Mesenchymal stem cell (in vitro differentiated cells and primary cell): ENCODE data around the gene MTOR.
A peak's percentile ranks its signal among the peaks of the same experiment; 100 is the strongest.
"Not testable (repeated sequence)": the region's sequence is repeated elsewhere in the genome, so short reads cannot be mapped to it uniquely, and the experiment has no call there.

Experiments used
- DNase-seq: peaks from one replicate; pipeline ENCODE4 v3.0.0-alpha.2; 2013
- H2AFZ ChIP-seq: one replicate; pipeline ENCODE4 v1.6.1; 2013; ENCODE audit warnings: low read depth, mild to moderate bottlenecking, control low read depth, inconsistent platforms, low read length, moderate library complexity
- H2AK5ac ChIP-seq: 2 replicates; pipeline ENCODE4 v1.6.1; 2013; ENCODE audit warnings: low read length, moderate library complexity, mild to moderate bottlenecking, inconsistent platforms; ENCODE audit not compliant: severe bottlenecking
- H2BK120ac ChIP-seq: one replicate; pipeline ENCODE4 v1.6.1; 2013; ENCODE audit warnings: low read depth, mild to moderate bottlenecking, inconsistent platforms, low read length, moderate library complexity
- H2BK12ac ChIP-seq, 2 experiments: one replicate each; pipeline ENCODE4 v1.6.1; 2013; ENCODE audit warnings: inconsistent platforms in 2 of 2, low read length in 2 of 2, mild to moderate bottlenecking in 2 of 2, moderate library complexity in 2 of 2, control low read depth in 1 of 2
- H2BK15ac ChIP-seq: one replicate; pipeline ENCODE4 v1.6.1; 2013; ENCODE audit warnings: mild to moderate bottlenecking, low read depth, inconsistent platforms; ENCODE audit not compliant: poor library complexity, severe bottlenecking
- H2BK5ac ChIP-seq: 2 replicates; pipeline ENCODE4 v1.6.1; 2013; ENCODE audit warnings: low read depth, mild to moderate bottlenecking, low read length, control low read depth, inconsistent platforms; ENCODE audit not compliant: poor library complexity, severe bottlenecking
- H3K14ac ChIP-seq, 2 experiments: one replicate each; pipeline ENCODE4 v1.6.1; 2013; ENCODE audit warnings: inconsistent platforms in 2 of 2, low read length in 2 of 2, control low read depth in 1 of 2, mild to moderate bottlenecking in 1 of 2, moderate library complexity in 1 of 2
- H3K18ac ChIP-seq, 2 experiments: one replicate each; pipeline ENCODE4 v1.6.1; 2013; ENCODE audit warnings: inconsistent platforms in 2 of 2, low read length in 2 of 2, control low read depth in 1 of 2, low read depth in 1 of 2, mild to moderate bottlenecking in 1 of 2
- H3K23ac ChIP-seq, 2 experiments: one replicate each; pipeline ENCODE4 v1.6.1; 2013; ENCODE audit warnings: inconsistent platforms in 2 of 2, low read length in 2 of 2, mild to moderate bottlenecking in 2 of 2, moderate library complexity in 2 of 2, control low read depth in 1 of 2
- H3K27ac ChIP-seq: 2 replicates; pipeline ENCODE4 v1.5.1; 2013; ENCODE audit warnings: mild to moderate bottlenecking, moderate library complexity, low read length, control low read depth, inconsistent platforms; ENCODE audit not compliant: poor library complexity, severe bottlenecking
- H3K27me3 ChIP-seq, 2 experiments: 2 replicates each; pipeline versions ENCODE4 v1.6.1 to v1.7.0; 2013; ENCODE audit warnings: low read length in 2 of 2, mild to moderate bottlenecking in 2 of 2, moderate library complexity in 2 of 2, control low read depth in 1 of 2, inconsistent platforms in 1 of 2; ENCODE audit not compliant: control insufficient read depth in 1 of 2, insufficient read depth in 1 of 2
- H3K36me3 ChIP-seq, 2 experiments: 2 replicates each; pipeline versions ENCODE4 v1.6.1 to v1.7.0; 2013; ENCODE audit warnings: low read length in 2 of 2, control low read depth in 1 of 2, inconsistent platforms in 1 of 2, low read depth in 1 of 2, mild to moderate bottlenecking in 1 of 2; ENCODE audit not compliant: insufficient read depth in 2 of 2, control insufficient read depth in 1 of 2
- H3K4ac ChIP-seq, 2 experiments: one replicate each; pipeline ENCODE4 v1.6.1; 2013; ENCODE audit warnings: inconsistent platforms in 2 of 2, low read length in 2 of 2, mild to moderate bottlenecking in 2 of 2, moderate library complexity in 2 of 2, control low read depth in 1 of 2, low read depth in 1 of 2
- H3K4me1 ChIP-seq: 2 replicates; pipeline ENCODE4 v1.6.1; 2013; ENCODE audit warnings: low read depth, low read length, control low read depth; ENCODE audit not compliant: control insufficient read depth, insufficient read depth
- H3K4me2 ChIP-seq: 2 replicates; pipeline ENCODE4 v1.6.1; 2013; ENCODE audit warnings: low read length, mild to moderate bottlenecking, inconsistent platforms; ENCODE audit not compliant: poor library complexity, severe bottlenecking
- H3K4me3 ChIP-seq, 2 experiments: 2 replicates each; pipeline versions ENCODE4 v1.5.1 to v1.7.0; 2013; ENCODE audit warnings: low read length in 2 of 2, mild to moderate bottlenecking in 2 of 2, control low read depth in 1 of 2, low read depth in 1 of 2; ENCODE audit not compliant: insufficient read depth in 1 of 2
- H3K79me1 ChIP-seq: replicated peaks from 2 replicates; pipeline ENCODE4 v1.6.1; 2013; ENCODE audit warnings: mild to moderate bottlenecking, control low read depth, low read length, inconsistent platforms; ENCODE audit not compliant: poor library complexity, severe bottlenecking
- H3K9ac ChIP-seq: 2 replicates; pipeline ENCODE4 v1.7.0; 2013; ENCODE audit warnings: mild to moderate bottlenecking, low read length, moderate library complexity
- H3K9me3 ChIP-seq: 2 replicates; pipeline ENCODE4 v1.7.0; 2013; ENCODE audit warnings: mild to moderate bottlenecking, low read length; ENCODE audit not compliant: control insufficient read depth
- H4K8ac ChIP-seq: one replicate; pipeline ENCODE4 v1.6.1; 2013; ENCODE audit warnings: inconsistent platforms, mild to moderate bottlenecking, low read length, moderate library complexity
- H4K91ac ChIP-seq: one replicate; pipeline ENCODE4 v1.6.1; 2013; ENCODE audit warnings: mild to moderate bottlenecking, low read length, inconsistent platforms
- WGBS: methylation state at CpG from one replicate; pipeline ENCODE4 v1.1.7; 2013; ENCODE audit warnings: mixed read lengths; 5-methylcytosine and 5-hydroxymethylcytosine counted together

The MTOR gene

DNA sequence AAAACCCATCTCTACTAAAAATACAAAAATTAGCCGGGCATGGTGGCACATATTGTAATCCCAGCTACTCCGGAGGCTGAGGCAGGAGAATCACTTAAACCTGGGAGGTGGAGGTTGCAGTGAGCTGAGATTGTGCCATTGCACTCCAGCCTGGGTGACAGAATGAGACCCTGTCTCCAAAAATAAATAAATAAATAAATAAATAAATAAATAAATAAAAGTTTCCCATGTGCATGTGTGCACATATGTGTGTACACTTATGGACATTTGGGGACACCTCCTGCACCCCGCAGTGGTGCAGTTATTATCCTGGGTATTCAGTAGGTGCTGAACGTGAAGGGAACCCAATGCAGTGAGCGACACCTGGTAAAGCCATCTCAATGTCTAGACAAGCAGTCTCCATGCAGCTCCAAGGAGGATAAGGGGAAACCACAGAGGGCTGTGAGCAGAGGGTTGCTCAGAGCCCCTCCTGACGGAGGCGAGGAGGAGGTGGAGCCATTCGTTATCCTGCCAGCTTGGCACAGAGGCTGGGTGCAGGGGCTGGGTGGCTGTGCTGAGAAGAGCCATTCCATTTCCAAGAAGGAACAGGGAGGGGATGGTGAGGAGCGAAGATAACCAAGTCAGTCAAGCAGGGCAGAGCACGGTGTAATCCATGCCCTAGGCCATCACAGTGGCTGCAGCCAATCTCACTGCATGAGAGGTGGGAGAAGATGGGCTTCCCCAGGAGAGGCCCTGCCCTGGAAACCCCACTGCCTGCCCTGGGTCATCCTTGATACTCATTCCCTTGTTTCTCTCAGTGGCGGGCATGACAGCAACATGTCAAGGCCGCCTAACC, 36.3 kb upstream of the MTOR start:
- Histone ChIP-seq H3K79me1 (no peaks in the 10 kb centered on the region), H2AFZ (no peak overlapping the region), H3K27ac (no peak overlapping the region), H3K18ac (no peak overlapping the region), H2BK15ac (no peak overlapping the region), H3K4ac (no peak overlapping the region), H4K8ac (no peak overlapping the region), H2BK120ac (no peak overlapping the region), H3K23ac (no peak overlapping the region), H3K9me3 (no peaks in the 10 kb centered on the region), H2AK5ac (no peak overlapping the region), H2BK5ac (no peak overlapping the region), H2BK12ac (no peak overlapping the region), H3K9ac (no peak overlapping the region), H3K4me1 (no peaks in the 10 kb centered on the region), H3K14ac (no peak overlapping the region), H3K27me3 (peaks cover 6 to 12% of the 10 kb centered on the region in 2 experiments), H3K36me3 (peaks cover 6 to 9% of the 10 kb centered on the region in 2 experiments), H4K91ac (peak overlapping the region; percentile 9), H3K4me2 (no peak overlapping the region), H3K4me3 (no peak overlapping the region)
- 89% methylated on average over 10 of the region's 12 CpGs for WGBS
- DNase-seq, result no peak

DNA sequence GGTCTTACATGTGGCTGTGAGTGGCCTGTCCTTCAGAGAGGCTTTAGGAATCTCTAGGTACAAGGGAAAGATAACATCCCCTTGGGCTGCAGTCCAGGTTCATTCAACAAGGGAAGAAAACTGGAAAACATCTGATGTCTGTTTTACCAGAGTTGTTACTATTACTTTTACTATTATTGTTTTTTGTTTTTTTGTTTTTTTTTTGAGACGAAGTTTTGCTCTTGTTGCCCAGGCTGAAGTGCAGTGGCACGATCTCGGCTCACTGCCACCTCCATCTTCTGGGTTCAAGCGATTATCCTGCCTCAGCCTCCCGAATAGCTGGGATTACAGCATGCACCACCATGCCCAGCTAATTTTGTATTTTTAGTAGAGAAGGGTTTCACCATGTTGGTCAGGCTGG, 35.4 kb upstream of the MTOR start:
- H2BK15ac ChIP-seq, H3K9me3 ChIP-seq, H2BK120ac ChIP-seq, H4K91ac ChIP-seq, H3K4me2 ChIP-seq, DNase-seq, H3K14ac ChIP-seq, H3K23ac ChIP-seq, H3K79me1 ChIP-seq, H3K36me3 ChIP-seq, H2AFZ ChIP-seq, H2BK5ac ChIP-seq, H3K4me1 ChIP-seq, H2AK5ac ChIP-seq, H4K8ac ChIP-seq, H3K27ac ChIP-seq, H3K4ac ChIP-seq, H3K4me3 ChIP-seq, H3K9ac ChIP-seq, H3K18ac ChIP-seq, H2BK12ac ChIP-seq: not testable (repeated sequence)
- WGBS, result 97% methylated on average over 5 of the region's 5 CpGs
- peaks cover 6 to 12% of the 10 kb centered on the region in 2 experiments for H3K27me3 ChIP-seq

DNA sequence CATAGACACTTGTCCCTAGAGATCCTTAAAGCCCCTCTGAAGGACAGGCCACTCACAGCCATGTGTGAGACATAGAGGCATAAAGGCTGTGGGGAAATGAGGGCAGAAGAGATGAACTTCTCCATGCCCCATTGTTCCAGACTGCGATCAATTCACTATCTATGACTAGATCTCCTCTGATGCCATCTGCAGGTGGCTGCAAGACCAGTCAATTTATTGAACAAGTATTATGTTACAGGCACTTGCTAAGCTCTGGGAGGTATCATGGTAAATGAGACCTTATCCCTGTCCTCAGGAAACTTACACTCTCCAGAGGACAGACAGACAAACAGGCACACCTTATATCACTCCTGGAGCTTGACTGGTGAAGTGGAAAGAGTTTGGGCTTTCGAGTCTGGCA, 33.6 kb upstream of the MTOR start:
- Histone ChIP-seq H2AFZ (no peak overlapping the region), H3K9ac (no peak overlapping the region), H3K27me3 (no peaks in the 10 kb centered on the region), H3K4me3 (no peak overlapping the region), H3K27ac (no peak overlapping the region), H2BK12ac (no peak overlapping the region), H2BK5ac (no peak overlapping the region), H3K9me3 (no peaks in the 10 kb centered on the region), H3K79me1 (peaks cover 3% of the 10 kb centered on the region), H2BK15ac (no peak overlapping the region), H3K23ac (no peak overlapping the region), H3K4me2 (no peak overlapping the region), H2BK120ac (no peak overlapping the region), H2AK5ac (no peak overlapping the region), H3K36me3 (peaks cover 6 to 9% of the 10 kb centered on the region in 2 experiments), H3K18ac (no peak overlapping the region), H4K91ac (no peak overlapping the region), H3K4me1 (peaks cover 4% of the 10 kb centered on the region), H4K8ac (no peak overlapping the region), H3K4ac (no peak overlapping the region), H3K14ac (no peak overlapping the region)
- DNase-seq, result no peak
- 67% methylated on average over 1 of the region's 2 CpGs for WGBS

DNA sequence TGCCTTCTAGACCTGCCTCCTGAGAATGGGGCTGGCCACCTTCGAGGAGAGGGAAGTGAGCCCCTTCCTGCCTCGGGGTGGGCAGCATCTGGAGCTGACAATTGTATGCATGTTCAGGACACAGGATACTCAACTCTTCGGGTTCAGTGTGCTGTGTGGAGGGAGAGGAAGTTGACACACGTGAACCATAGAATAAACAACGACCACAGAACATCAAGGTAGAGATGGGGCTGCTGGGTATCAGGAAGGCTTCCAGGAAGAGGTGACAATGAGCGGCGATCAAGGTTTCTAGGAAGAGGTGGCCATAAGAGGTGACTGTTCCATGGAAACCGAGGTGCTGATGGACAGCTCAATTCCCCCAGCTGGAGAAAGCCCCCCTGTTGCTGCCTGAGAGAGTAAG, 32.6 kb upstream of the MTOR start:
- H3K36me3 ChIP-seq, result peaks cover 8 to 13% of the 10 kb centered on the region in 2 experiments
- H3K9me3 ChIP-seq, result no peaks in the 10 kb centered on the region
- no peak overlapping the region for H4K91ac ChIP-seq
- H3K23ac ChIP-seq, result no peak overlapping the region
- H3K4me2 ChIP-seq, result no peak overlapping the region
- no peak overlapping the region for H3K18ac ChIP-seq
- peaks cover 8% of the 10 kb centered on the region for H3K79me1 ChIP-seq
- no peak overlapping the region for H3K4me3 ChIP-seq
- H3K4ac ChIP-seq, result no peak overlapping the region
- H3K9ac ChIP-seq, result no peak overlapping the region
- no peak overlapping the region for H4K8ac ChIP-seq
- H3K27me3 ChIP-seq, result no peaks in the 10 kb centered on the region
- no peak for DNase-seq
- no peak overlapping the region for H2BK5ac ChIP-seq
- H3K27ac ChIP-seq, result no peak overlapping the region
- H2AFZ ChIP-seq, result no peak overlapping the region
- WGBS, result 88% methylated on average over 8 of the region's 8 CpGs
- no peak overlapping the region for H2BK15ac ChIP-seq
- peaks cover 4% of the 10 kb centered on the region for H3K4me1 ChIP-seq
- no peak overlapping the region for H2AK5ac ChIP-seq
- H2BK12ac ChIP-seq, result no peak overlapping the region
- H3K14ac ChIP-seq, result no peak overlapping the region
- no peak overlapping the region for H2BK120ac ChIP-seq
